ENCODE results near the gene ATG10.

- TF ChIP-seq AR (CRISPR knock-in tag; IDR thresholded peaks at IDR 0.05) (no peak), ZNF232 (CRISPR knock-in tag; IDR thresholded peaks at IDR 0.05) (no peak), NFYB (CRISPR knock-in tag; conservative IDR thresholded peaks at IDR 0.05; ENCODE audit: low read depth) (no peak), ZNF281 (CRISPR knock-in tag; IDR thresholded peaks at IDR 0.05) (no peak), CTCF (IDR thresholded peaks at IDR 0.05) (no peak)
These were observed 312.1 kb downstream of the ATG10 start for GRCh38 chr5:82283893-82284292.

All from WTC11 (cell line).